BE2C (cell line): ENCODE data around the gene CTBP1.

Experiments used
- DNase-seq: peaks from one replicate; pipeline ENCODE4 v3.0.0-alpha.2; 2020
- H3K27me3 ChIP-seq: fragments of 250-450 bp; sonication (Bioruptor Pico); 2 replicates; pipeline ENCODE4 v1.5.1; 2020; ENCODE audit warnings: mild to moderate bottlenecking
- H3K36me3 ChIP-seq: fragments of 250-450 bp; sonication (Bioruptor Pico); 2 replicates; pipeline ENCODE4 v1.5.1; 2020; ENCODE audit warnings: mild to moderate bottlenecking
- H3K4me1 ChIP-seq: fragments of 250-450 bp; sonication (Bioruptor Pico); 2 replicates; pipeline ENCODE4 v1.5.1; 2020
- H3K4me3 ChIP-seq: 2 replicates; pipeline ENCODE4 v1.5.1; 2011; ENCODE audit warnings: low read depth, low read length
- H3K9me3 ChIP-seq: fragments of 250-450 bp; sonication (Bioruptor Pico); 2 replicates; pipeline ENCODE4 v1.5.1; 2020
- TF ChIP-seq, protein P1 (sequence below): IDR thresholded peaks from 2 replicates; pipeline ENCODE4 v1.5.1; 2012; ENCODE audit warnings: mild to moderate bottlenecking, low read depth, low read length

CTBP1 gene

GRCh38 chr4:1255151-1255550, 6.2 kb upstream of the CTBP1 start:
- H3K27me3 ChIP-seq = no peaks in the 10 kb centered on the region
- DNase-seq = no peak
- H3K4me1 ChIP-seq = no peaks in the 10 kb centered on the region
- H3K9me3 ChIP-seq = peaks cover 5% of the 10 kb centered on the region
- TF ChIP-seq, protein P1, sequence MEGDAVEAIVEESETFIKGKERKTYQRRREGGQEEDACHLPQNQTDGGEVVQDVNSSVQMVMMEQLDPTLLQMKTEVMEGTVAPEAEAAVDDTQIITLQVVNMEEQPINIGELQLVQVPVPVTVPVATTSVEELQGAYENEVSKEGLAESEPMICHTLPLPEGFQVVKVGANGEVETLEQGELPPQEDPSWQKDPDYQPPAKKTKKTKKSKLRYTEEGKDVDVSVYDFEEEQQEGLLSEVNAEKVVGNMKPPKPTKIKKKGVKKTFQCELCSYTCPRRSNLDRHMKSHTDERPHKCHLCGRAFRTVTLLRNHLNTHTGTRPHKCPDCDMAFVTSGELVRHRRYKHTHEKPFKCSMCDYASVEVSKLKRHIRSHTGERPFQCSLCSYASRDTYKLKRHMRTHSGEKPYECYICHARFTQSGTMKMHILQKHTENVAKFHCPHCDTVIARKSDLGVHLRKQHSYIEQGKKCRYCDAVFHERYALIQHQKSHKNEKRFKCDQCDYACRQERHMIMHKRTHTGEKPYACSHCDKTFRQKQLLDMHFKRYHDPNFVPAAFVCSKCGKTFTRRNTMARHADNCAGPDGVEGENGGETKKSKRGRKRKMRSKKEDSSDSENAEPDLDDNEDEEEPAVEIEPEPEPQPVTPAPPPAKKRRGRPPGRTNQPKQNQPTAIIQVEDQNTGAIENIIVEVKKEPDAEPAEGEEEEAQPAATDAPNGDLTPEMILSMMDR = no peak
- H3K36me3 ChIP-seq = peaks cover 10% of the 10 kb centered on the region; the same call in 1 of the 2 replicates
- no peak overlapping the region for H3K4me3 ChIP-seq

- TF ChIP-seq, protein P1 = no peak
- DNase-seq = no peak
- Histone ChIP-seq H3K9me3 (peaks cover 5% of the 10 kb centered on the region), H3K36me3 (peaks cover 10% of the 10 kb centered on the region; the same call in 1 of the 2 replicates), H3K4me3 (no peak overlapping the region), H3K4me1 (no peaks in the 10 kb centered on the region), H3K27me3 (no peaks in the 10 kb centered on the region)
Observed at GRCh38 chr4:1253831-1254230, 4.9 kb upstream of the CTBP1 start.

- Histone ChIP-seq H3K9me3 (no peaks in the 10 kb centered on the region; the same call in none of the 2 replicates), H3K27me3 (no peaks in the 10 kb centered on the region), H3K4me3 (no peak overlapping the region), H3K36me3 (peaks cover 10% of the 10 kb centered on the region; the same call in 1 of the 2 replicates), H3K4me1 (no peaks in the 10 kb centered on the region)
- DNase-seq = no peak
- TF ChIP-seq, protein P1 = no peak
Observed at GRCh38 chr4:1252928-1253492, 4.1 kb upstream of the CTBP1 start.

- no peak for DNase-seq
- TF ChIP-seq, protein P1 = no peak
- no peaks in the 10 kb centered on the region for H3K27me3 ChIP-seq
- 0 out of 2 replicates have a peak, but pooled peaks cover 4% of the 10 kb centered on the region for H3K4me1 ChIP-seq
- H3K4me3 ChIP-seq = no peak overlapping the region
- H3K9me3 ChIP-seq = no peaks in the 10 kb centered on the region; the same call in none of the 2 replicates
- peaks cover 10% of the 10 kb centered on the region for H3K36me3 ChIP-seq
Observed at GRCh38 chr4:1251773-1252066, 2.8 kb upstream of the CTBP1 start.

- Histone ChIP-seq H3K4me1 (0 out of 2 replicates have a peak, but pooled peaks cover 5% of the 10 kb centered on the region), H3K9me3 (no peaks in the 10 kb centered on the region; the same call in none of the 2 replicates), H3K27me3 (no peaks in the 10 kb centered on the region), H3K36me3 (peaks cover 10% of the 10 kb centered on the region), H3K4me3 (no peak overlapping the region)
- DNase-seq = no peak
- TF ChIP-seq, protein P1 = no peak
Observed at GRCh38 chr4:1250921-1251772, 2.2 kb upstream of the CTBP1 start.

- H3K36me3 ChIP-seq = peaks cover 10% of the 10 kb centered on the region
- H3K9me3 ChIP-seq = no peaks in the 10 kb centered on the region; the same call in none of the 2 replicates
- H3K4me3 ChIP-seq = no peak overlapping the region
- TF ChIP-seq, protein P1 = no peak
- H3K27me3 ChIP-seq = no peaks in the 10 kb centered on the region
- 0 out of 2 replicates have a peak, but pooled peaks cover 5% of the 10 kb centered on the region for H3K4me1 ChIP-seq
- DNase-seq = no peak
Observed at GRCh38 chr4:1250527-1250812, 1.5 kb upstream of the CTBP1 start.
